NCI-H82 treated with DMSO at 0.1 percent for 48 hours (cell line): Measurements from ENCODE around the gene LDLRAD2.
"Not testable (repeated sequence)": the region's sequence is repeated elsewhere in the genome, so short reads cannot be mapped to it uniquely, and the experiment has no call there.

Source experiments
- DNase-seq: peaks from one replicate; lab custom pipeline; 2025; ENCODE audit not compliant: unreplicated experiment; lab: John Stamatoyannopoulos, UW

Gene LDLRAD2, protein sequence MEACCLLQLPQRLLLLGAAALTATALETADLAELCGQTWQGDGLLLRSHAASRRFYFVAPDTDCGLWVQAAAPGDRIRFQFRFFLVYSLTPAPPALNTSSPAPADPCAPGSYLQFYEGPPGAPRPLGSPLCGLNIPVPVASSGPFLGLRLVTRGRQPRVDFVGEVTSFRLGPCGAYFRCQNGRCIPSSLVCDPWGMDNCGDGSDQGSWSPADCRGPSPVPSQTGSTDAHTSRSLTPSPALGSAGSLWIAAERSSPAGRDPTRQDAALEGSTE

DNA sequence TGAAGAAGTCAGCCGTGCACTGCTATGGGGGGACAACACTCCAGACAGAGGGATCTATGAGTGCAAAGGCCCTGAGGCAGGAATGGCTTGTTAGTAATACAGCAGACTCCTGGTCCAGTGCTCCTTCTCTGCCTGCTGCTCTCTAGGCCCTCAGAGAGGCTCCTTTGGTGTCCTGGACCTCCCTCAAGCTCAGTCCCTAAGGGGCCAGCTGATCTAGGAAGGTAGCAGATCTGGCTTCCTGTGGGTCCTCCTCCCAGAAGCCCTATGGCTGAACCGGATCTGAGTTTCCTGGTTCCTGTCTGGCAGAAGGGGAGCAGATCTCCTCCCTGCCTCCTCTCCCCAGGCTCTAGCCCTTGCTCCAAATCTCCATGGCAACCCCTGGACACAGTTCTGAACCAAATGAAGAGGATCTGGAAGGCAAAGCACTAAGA is at the start of gene LDLRAD2:
Gene LDLRAD2, plus strand, starts transcription at position 391 of the 431 bp plus-strand sequence. CDS start 187 bp downstream, outside the sequence.
- no peak for DNase-seq

DNA sequence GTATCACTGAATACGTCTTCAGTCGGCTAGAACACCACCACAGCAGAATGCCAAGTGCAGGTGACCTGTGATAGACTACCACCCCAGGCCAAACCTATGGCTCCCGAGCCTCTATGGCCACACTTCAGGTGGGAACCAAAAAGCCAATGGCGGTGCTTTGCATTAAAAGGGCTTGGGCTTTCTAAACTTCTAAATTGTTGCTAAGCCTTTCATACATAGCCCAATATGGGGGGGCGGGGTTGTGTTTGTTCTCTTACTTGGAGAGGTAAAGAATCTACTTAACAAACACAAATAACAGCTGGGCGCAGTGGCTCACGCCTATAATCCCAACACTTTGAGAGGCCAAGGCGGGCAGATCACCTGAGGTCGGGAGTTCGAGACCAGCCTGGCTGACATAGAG is 48.8 kb upstream of the LDLRAD2 start:
- no peak for DNase-seq

DNA sequence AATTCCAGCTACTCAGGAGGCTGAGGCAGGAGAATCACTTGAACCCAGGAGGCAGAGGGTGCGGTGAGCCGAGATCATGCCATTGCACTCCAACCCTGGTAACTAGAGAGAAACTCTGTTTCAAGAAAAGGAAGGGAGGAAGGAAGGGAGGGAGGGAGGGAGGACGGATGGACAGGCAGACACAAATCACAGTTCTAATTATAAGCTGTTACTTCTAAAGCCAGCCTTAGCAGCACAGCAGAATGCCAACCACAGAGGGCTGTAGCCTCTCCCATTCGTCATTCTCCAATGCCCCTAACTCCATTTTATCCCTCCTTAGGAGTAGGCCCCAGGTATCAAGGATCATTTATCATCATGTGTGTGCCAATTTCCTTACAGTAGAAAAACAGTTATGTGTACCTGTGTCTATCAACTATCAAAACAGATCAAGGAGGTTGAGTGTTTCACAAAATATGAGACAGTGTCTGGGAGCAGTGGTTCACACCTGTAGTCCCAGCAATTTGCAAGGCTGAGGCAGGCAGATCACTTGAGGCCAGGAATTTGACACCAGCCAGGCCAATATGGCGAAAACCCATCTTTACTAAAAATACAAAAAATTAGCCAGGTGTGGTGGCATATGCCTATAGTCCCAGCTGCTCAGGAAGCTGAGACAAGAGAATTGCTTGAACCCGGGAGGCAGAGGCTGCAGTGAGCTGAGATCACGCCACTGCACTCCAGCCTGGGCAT is 48.2 kb upstream of the LDLRAD2 start:
- DNase-seq = no peak

DNA sequence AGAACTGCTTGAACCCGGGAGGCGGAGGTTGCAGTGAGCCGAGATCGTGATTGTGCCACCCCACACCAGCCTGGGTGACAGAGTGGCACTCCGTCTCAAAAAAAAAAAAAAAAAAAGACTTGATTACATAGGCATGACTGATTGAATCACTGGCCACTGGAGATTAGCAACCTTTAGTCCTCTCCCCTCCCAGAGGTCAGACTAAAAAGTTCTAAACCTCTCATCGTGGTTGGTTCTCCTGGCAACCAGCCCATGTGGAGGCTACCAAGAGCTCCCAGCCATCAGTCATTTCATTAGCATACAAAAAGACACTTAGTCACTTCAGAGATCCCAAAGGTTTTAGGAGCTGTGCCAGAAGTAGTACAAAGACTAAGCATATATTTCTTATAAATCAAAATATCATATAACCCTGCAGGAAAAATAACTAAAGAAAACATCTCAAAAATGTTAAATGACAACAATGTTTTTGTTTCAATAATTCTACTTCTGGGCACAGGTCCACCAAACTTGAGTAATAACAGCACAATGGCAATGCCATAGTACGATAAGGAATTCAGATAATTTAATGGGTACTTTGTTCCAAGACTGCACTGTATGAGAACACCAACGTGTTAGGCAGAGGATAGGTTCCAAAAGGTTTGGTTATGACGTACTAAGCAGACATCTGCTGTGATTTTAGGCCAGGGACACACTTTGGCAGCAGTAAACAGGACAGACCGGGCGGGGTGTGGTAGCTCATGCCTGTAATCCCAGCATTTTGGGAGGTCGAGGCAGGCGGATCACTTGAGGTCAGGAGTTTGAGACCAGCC is 47.2 kb upstream of the LDLRAD2 start:
- no peak for DNase-seq

DNA sequence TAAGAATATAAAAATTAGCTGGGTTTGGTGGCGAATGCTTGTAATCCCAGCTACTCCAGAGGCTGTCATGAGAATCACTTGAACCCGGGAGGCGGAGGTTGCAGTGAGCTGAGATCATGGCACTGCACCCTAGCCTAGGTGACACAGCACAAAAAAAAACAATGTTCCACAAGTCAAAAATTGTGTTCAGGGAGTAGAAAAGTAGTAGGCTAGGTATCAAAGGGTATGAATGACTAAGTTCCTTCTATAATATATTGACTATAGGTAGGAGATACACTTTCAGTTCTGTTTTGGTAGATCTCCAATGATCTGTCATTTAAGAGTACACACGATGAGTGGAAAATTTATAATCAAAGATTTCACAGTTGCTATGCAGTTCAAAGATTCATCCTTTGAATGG is 45.9 kb upstream of the LDLRAD2 start:
- DNase-seq = no peak

DNA sequence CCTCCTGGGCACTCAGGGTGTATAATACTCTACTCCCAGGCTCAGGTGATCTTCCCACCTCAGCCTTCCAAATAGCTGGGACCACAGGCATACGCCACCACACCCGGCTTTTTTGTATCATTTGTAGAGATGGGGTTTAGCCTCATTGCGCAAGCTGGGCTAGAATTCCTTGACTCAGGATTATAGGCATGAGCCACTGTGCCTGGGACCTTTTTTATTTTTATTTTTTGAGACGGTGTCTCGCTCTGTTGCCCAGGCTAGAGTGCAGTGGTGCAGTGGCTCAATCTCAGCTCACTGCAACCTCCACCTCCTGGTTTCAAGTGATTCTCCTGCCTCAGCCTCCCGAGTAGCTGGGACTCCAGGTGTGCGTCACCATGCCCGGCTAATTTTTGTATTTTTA is 45.0 kb upstream of the LDLRAD2 start:
- DNase-seq = not testable (repeated sequence)

DNA sequence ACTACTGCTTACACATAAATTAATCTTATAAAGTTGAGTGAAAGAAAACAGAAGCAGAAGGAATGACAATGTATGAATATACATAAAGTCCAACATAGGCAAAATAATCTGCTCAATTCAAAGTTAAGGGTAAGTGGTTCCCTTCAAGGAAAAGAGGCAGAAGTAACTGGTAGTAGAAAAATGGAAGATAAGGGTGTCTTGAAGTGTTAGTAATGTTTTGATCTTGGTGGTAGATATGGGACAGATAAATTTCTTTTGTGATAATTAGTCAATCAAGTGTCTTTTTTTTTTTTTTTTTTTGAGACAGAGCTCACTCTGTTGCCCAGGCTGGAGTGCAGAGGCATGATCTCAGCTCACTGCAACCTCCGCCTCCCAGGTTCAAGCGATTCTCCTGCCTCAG is 41.9 kb upstream of the LDLRAD2 start:
- DNase-seq = no peak

DNA sequence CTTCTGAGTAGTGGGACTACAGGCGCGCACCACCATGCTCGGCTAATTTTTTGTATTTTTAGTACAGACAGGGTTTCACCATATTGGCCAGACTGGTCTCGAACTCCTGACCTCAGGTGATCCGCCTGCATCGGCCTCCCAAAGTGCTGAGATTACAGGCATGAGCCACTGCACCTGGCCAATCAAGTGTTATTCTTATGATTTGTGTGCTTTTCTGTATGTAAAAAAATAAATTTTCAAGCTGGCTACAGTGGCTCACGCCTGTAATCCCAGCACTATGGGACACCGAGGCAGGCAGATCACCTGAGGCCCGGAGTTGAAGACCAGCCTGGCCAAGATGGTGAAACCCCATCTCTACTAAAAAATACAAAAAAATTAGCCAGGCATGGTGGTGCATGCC is 41.5 kb upstream of the LDLRAD2 start:
- not testable (repeated sequence) for DNase-seq

DNA sequence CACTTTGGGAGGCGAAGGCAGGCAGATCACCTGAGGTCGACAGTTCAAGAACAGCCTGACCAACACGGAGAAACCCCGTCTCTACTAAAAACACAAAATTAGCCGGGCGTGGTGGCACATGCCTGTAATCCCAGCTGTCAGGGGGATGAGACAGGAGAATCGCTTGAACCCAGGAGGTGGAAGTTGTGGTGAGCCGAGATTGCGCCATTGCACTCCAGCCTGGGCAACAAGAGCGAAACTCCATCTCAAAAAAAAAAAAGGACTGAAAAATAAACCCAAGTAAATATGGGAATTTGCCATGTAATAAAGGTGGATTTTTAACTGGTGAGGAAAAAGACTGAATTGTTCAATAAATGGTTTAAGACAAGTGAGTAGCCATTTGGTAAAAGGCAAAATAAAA is 40.4 kb upstream of the LDLRAD2 start:
- not testable (repeated sequence) for DNase-seq

DNA sequence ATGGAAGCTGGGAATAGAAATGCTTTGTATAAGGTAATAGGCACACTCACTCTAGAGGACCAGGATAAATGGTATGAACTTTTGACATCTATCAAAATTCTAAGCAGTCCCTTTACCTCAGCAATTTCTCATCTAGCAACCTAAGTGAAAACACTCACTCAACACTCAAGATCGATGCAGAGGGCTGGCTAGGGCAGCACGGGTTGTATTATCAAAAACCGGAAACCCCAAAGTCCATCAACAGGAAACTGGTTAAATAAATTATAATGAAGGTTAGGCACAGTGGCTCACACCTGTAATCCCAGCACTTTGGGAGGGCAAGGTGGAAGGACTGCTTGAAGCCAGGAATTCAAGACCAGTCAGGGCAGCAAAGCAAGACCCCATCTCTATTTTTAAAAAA is 38.5 kb upstream of the LDLRAD2 start:
- no peak for DNase-seq

DNA sequence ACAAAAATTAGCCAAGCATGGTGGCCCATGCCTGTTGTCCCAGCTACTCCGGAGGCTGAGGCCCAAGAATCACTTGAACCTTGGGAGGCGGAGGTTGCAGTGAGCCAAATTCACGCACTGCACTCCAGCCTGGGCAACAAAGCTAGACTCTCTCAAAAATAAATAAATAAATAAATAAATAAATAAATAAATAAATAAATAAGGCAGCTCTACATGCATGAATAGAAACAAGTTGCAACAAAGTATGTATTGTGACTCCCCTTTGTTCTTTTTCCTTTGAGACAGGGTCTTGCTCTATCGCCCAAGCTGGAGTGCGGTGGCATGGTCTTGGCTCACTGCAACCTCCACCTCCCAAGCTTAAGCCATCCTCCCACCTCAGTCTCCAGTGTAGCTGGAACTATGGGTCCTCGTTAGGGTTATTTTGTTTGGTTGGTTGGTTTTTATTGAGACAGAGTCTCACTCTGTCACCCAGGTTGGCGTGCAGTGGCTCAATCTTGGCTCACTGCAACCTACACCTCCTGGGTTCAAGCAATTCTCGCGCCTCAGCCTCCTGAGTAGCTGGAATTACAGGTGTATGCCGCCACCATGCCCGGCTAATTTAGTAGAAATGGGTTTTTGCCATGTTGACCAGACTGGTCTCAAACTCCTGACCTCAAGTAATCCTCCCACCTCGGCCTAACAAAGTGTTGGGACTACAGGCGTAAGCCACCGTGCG is 37.1 kb upstream of the LDLRAD2 start:
- no peak for DNase-seq

DNA sequence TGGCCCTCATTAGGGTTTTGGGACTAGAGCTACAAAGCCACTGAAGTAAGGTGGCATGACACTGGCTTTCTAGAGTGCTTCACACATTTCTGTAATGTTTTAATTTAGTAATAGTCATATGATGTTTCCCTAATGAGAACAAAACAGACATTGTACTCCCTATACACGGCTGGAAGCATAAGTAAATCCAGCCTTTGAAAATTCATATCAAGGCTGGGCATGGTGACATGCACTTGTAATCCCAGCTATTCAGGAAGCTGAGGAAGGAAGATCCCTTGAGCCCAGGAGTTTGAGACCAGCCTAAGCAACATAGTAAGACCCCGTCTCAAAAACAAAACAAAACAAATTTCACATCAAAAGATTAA is 36.5 kb upstream of the LDLRAD2 start:
- no peak for DNase-seq

DNA sequence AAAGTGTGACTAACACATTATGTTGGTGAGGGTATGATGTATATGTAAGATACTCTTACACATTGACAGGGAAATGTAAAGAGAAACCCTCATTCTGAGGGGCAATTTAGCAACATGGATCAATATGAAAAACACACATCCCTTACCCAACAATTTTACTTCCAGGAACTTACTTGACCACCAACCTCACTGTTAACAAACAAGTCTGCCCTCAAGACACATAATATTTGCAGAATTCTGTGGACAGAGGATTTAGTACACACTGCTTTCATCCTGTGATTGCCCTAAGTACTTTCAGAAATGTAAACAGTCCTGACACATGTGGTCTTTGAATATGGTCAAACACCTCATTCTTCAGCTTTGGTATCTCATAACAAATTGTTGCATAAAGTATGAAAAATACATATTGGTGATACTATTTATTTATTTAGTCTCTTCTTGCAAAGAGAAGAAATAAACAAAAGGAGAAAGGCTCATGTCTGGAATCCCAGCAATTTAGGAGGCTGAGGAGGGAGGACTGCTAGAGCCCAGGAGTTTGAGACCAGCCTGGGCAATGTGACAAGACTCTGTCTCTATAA is 36.0 kb upstream of the LDLRAD2 start:
- DNase-seq = no peak

DNA sequence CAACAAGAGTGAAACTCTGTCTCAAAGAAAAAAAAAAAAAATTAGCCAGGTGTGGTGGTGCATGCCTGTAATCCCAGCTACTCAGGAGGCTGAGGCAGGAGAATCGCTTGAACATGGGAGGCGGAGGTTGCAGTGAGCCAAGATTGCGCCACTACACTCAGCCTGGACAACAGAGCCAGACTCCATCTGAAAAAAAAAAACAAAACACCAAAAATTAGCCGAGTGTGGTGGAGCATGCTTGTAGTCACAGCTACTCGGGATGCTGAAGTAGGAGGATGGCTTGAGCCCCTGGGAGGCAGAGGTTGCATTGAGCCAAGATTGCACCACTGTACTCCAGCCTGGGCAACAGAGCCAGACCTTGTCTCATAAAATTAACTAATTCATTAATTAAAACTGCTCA is 35.1 kb upstream of the LDLRAD2 start:
- DNase-seq = not testable (repeated sequence)

DNA sequence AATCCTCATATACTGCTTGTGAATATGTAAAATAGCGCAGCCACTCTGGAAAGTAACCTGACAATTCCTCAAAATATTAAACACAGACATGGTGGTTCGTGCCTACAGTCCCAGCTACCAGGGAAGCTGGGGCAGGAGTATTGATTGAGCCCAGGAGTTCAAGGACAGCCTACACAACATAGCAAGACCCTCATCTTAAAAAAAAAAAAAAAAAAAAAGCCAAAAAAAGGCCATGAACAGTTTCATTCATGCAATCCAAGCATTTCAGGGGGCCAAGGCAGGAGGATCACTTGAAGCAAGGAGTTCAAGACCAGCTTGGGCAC is 33.7 kb upstream of the LDLRAD2 start:
- no peak for DNase-seq

DNA sequence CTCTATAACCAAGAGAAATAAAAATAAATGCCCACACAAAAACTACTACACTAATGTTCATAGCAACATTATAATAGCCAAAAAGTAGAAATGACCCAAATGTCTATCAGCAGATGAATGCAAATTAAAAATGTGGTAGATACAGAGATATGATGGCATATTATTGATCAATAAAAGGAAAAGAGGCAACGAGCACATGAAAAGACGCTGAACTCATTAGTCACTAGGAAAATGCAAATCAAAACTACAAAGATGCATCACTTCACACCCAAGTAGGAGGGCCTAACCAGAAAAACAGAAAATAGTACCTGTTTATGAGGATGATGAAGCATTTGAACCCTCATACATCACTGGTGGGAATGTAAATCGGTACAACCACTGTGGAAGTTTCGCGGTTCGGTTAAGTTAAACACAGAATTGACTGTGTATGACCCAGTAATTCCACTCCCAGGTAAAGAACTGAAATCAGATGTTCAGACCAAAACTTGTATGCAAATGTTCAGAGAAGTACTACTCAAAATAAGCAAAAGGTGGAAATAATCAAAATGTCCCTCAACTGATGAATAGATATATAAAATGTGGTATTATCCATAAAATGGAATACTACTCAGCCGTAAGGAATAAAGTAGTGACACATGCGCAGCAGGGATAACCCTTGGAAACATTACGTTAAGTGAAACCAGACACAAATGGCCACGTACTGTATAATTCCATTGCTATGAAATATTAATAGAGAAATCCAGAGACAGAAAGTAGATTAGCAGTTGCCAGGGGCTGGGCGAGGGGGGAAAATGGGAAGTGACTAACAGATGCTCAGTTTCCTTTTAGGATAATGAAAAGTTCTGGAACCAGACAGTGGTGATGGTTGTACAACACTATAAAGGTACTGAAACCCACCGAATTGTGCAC is 32.2 kb upstream of the LDLRAD2 start:
- DNase-seq = no peak

DNA sequence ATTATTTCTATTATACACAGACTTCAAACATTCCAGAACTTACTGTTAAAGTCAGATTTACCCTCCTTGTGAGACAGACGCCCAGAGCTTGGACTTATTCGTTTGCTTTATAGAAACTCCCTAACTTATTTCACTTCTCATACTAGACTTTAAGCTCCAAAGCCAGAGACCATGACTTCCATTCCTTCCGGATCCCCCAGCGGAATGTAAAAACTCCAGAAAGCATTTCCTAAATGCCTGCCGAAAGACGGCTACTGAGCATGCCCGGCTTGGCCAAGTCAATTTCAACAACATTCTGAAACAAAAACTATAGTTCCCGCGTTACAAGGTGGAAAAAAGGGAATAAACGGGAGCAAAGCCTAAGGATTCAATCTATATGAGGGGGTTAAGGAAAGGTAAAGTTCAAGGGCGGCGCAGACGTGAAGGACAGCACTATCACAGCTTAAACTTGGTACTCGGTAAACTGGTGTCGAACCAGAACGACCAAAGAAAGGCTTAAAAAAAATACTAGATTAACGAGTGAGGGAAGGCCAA is 30.2 kb upstream of the LDLRAD2 start:
- no peak for DNase-seq

DNA sequence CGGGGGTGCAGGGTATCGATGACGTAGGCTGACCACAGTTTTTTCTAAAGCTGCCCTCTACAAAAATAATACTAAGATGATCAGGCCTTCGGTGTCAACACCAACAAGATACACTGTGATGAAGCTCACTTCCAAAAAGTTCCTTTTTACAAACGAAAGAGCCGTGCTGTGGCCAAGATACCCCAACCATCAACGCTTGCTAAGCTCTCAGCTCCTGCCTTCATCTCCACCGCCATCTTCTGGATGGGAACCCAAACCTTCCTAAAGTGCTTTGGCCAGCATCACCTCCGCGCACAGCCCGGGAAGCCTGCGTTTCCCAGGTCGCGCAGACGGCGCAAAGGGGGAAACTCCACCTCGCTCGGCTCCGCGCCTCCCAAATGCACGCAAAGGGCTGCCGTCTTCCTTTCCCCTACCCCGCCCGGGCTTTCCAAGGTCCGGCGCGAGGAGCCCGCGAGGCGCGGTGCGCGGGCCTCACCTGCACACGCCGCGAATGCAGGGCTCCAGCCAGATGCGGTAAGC is 29.7 kb upstream of the LDLRAD2 start:
- DNase-seq = no peak

DNA sequence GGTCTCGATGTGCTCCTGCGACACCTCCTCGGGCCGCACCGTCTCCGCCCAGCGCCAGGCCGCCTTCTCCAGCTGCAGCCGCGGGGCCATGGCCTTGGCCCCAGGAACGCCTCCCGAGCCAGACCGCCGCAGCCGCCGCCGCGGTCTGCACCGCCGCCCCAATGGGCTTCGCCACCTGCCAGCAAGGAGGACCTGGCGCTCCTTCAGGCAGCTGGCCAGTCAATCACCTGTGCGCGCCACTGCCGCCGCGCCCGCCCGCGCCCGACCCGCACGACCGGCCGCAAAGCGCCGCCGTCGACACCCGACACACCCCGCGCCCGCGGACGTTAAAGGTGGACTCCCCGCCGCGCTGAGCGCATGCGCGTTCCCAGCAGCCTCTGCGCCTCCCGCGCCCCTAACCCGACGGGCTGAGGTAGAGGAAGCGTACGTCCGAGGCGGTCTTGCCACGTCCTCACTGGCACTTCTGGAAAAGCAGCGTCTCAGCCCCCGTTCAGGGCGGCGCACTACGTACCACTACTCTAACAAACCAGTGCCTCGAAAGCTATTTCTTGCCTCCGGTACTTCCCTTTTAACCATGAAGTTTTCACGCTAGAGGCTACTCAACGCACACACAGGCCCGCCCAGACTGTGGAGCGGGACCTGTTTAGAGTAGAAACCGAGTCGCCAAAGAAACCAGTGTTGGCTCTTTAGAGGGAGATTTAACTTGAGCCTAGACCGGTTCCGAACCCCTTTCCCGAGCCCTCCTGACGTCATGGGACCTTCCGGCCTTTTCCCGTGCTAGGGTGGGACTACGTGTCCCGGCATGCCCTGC is 29.0 kb upstream of the LDLRAD2 start, which contains the start of gene USP48:
Gene USP48, minus strand, starts transcription at position 282 of the 811 bp plus-strand sequence. Its CDS starts 192 bp downstream, at position 90.
- peak; percentile 85 for DNase-seq
